PC-9 (cell line): ENCODE results near the gene SLN.

ENCODE experiments used
- EZH2 ChIP-seq: fragments of 200-600 bp; sonication (generic); IDR thresholded peaks from 2 replicates; pipeline ENCODE4 v1.8.0; 2017; ENCODE audit warnings: antibody characterized with exemption, low read depth
- TF ChIP-seq, protein P1 (sequence below): fragments of 200-600 bp; sonication (generic); conservative IDR thresholded peaks from 2 replicates; pipeline ENCODE4 v1.6.1; 2017; ENCODE audit warnings: mixed run types, antibody characterized with exemption, mild to moderate bottlenecking, moderate library complexity

DNA sequence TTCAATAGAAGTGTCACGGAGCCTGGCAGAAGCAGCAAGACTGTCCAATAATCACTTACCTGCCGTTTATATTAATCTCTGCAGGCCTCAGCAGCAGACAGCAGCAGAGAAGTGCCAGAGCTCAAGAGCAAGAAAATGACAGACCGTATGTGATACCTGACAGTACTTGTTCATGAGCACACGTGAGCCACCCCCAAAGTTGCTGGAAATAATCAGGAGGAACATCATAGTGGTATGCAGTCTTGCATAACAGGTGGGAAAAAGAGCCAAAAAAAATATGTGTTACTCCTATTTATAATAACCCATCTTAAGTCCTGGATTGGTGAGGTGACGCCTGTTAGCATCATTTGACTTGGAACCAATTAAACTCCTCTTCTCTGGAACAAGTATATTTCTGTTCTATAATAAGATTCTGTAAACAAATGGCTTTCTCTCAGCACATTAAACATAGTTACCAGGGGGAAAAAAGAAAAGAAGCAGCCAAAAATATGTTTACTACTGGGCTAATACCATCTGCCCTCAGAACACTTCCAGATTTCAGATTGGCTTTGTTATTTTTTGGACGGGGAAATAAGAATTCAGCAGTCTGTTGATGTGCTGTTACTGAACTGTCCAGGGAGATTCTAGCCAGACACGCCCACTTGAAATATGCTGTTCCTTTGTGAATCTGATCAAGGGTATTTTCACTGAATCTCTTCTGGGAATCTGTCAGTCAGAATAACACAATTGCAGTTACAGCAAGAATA lies 7.9 kb upstream of the SLN start:
- TF ChIP-seq, protein P1, sequence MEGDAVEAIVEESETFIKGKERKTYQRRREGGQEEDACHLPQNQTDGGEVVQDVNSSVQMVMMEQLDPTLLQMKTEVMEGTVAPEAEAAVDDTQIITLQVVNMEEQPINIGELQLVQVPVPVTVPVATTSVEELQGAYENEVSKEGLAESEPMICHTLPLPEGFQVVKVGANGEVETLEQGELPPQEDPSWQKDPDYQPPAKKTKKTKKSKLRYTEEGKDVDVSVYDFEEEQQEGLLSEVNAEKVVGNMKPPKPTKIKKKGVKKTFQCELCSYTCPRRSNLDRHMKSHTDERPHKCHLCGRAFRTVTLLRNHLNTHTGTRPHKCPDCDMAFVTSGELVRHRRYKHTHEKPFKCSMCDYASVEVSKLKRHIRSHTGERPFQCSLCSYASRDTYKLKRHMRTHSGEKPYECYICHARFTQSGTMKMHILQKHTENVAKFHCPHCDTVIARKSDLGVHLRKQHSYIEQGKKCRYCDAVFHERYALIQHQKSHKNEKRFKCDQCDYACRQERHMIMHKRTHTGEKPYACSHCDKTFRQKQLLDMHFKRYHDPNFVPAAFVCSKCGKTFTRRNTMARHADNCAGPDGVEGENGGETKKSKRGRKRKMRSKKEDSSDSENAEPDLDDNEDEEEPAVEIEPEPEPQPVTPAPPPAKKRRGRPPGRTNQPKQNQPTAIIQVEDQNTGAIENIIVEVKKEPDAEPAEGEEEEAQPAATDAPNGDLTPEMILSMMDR: no peak
- TF ChIP-seq EZH2: no peak
